Testis (tissue), 2 donors: ENCODE measurements around the gene KCNH2.

Experiments used
- CTCF ChIP-seq, 3 experiments: fragments of 450-650 bp in 2 of 3; fragments of 200-600 bp in 1 of 3; sonication (generic) in 1 of 3; IDR thresholded peaks; one replicate each; pipeline ENCODE4 v1.5.1; 2016 to 2019; ENCODE audit warnings: antibody characterized with exemption in 3 of 3, mild to moderate bottlenecking in 2 of 3, moderate library complexity in 1 of 3
- POLR2A ChIP-seq: fragments of 450-650 bp; IDR thresholded peaks from one replicate; pipeline ENCODE4 v1.6.1; 2017; ENCODE audit warnings: antibody characterized with exemption, mild to moderate bottlenecking, moderate library complexity

- TF ChIP-seq CTCF (IDR thresholded peaks at IDR 0.05) (no peak), POLR2A (no peak)
Observed at GRCh38 chr7:150982351-150982750, 4.2 kb upstream of the KCNH2 start.
